Panc1 (cell line): ENCODE data around the gene NT5C2.

Experiments
- TF ChIP-seq, protein P1 (sequence below): fragments of 450-650 bp; IDR thresholded peaks from 2 replicates; pipeline ENCODE4 v1.5.1; 2017; ENCODE audit warnings: mild to moderate bottlenecking
- TF ChIP-seq, protein P2 (sequence below), 2 experiments: IDR thresholded peaks; 2 replicates each; pipeline ENCODE4 v1.6.1; 2011 to 2012; ENCODE audit warnings: low read depth in 2 of 2, control low read depth in 1 of 2, low read length in 1 of 2, mild to moderate bottlenecking in 1 of 2, moderate library complexity in 1 of 2; ENCODE audit not compliant: insufficient read depth in 1 of 2

GRCh38 chr10:103123282-103124024 is 69.6 kb downstream of the NT5C2 start:
- TF ChIP-seq, protein P1, sequence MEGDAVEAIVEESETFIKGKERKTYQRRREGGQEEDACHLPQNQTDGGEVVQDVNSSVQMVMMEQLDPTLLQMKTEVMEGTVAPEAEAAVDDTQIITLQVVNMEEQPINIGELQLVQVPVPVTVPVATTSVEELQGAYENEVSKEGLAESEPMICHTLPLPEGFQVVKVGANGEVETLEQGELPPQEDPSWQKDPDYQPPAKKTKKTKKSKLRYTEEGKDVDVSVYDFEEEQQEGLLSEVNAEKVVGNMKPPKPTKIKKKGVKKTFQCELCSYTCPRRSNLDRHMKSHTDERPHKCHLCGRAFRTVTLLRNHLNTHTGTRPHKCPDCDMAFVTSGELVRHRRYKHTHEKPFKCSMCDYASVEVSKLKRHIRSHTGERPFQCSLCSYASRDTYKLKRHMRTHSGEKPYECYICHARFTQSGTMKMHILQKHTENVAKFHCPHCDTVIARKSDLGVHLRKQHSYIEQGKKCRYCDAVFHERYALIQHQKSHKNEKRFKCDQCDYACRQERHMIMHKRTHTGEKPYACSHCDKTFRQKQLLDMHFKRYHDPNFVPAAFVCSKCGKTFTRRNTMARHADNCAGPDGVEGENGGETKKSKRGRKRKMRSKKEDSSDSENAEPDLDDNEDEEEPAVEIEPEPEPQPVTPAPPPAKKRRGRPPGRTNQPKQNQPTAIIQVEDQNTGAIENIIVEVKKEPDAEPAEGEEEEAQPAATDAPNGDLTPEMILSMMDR: no peak
- TF ChIP-seq, protein P2, sequence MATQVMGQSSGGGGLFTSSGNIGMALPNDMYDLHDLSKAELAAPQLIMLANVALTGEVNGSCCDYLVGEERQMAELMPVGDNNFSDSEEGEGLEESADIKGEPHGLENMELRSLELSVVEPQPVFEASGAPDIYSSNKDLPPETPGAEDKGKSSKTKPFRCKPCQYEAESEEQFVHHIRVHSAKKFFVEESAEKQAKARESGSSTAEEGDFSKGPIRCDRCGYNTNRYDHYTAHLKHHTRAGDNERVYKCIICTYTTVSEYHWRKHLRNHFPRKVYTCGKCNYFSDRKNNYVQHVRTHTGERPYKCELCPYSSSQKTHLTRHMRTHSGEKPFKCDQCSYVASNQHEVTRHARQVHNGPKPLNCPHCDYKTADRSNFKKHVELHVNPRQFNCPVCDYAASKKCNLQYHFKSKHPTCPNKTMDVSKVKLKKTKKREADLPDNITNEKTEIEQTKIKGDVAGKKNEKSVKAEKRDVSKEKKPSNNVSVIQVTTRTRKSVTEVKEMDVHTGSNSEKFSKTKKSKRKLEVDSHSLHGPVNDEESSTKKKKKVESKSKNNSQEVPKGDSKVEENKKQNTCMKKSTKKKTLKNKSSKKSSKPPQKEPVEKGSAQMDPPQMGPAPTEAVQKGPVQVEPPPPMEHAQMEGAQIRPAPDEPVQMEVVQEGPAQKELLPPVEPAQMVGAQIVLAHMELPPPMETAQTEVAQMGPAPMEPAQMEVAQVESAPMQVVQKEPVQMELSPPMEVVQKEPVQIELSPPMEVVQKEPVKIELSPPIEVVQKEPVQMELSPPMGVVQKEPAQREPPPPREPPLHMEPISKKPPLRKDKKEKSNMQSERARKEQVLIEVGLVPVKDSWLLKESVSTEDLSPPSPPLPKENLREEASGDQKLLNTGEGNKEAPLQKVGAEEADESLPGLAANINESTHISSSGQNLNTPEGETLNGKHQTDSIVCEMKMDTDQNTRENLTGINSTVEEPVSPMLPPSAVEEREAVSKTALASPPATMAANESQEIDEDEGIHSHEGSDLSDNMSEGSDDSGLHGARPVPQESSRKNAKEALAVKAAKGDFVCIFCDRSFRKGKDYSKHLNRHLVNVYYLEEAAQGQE (IDR thresholded peaks at IDR 0.05; ENCODE audit: insufficient read depth in 1 of 2, low read depth in 2 of 2, low read length in 1 of 2): no peak
